SJCRH30 (cell line): ENCODE results near the gene IL31. TPM values are rescaled to one million over a fixed set of nuclear protein-coding genes. Genes with fewer than 3 reads are reported as not detected.

Experiments
- total RNA-seq: library from RNA; depleted of rRNA; stranded (reverse); fragments of >200 nt; shearing (Covaris generic); gene quantifications from 2 replicates; pipeline ENCODE4 v1.2.3, GENCODE V29; 2014; rRNA removed

The IL31 gene
- total RNA-seq, 1 experiment from 2014 or later, result not detected

Other genes starting within 250 kb of the IL31 start
- 11.1 and 14.4 TPM in 2 replicates for gene BCL7A, start 152.3 kb downstream of the IL31 start, total RNA-seq
- 21.1 and 23.2 TPM in 2 replicates for gene MLXIP, start 95.5 kb downstream of the IL31 start, total RNA-seq
- gene LRRC43, start 8.9 kb upstream of the IL31 start, total RNA-seq, result 0.61 and 0.79 TPM in 2 replicates
- gene B3GNT4, start 29.5 kb upstream of the IL31 start, total RNA-seq, result 0.26 TPM in 1 of 2 replicates, not detected in the other
- 61.6 and 64.0 TPM in 2 replicates for gene DIABLO, start 51.8 kb upstream of the IL31 start, total RNA-seq
- gene VPS33A, start 92.3 kb upstream of the IL31 start, total RNA-seq, result 24.2 and 25.4 TPM in 2 replicates
- 17.2 and 18.0 TPM in 2 replicates for gene CLIP1, start 248.4 kb upstream of the IL31 start, total RNA-seq